ENCODE results near the gene PRR22. TPM values are rescaled to one million over a fixed set of nuclear protein-coding genes. Genes with fewer than 3 reads are reported as not detected.

The PRR22 gene
- total RNA-seq, 4 donors from 2014 or later, result 1.1 to 10.5 (median 1.6) TPM

DNA sequence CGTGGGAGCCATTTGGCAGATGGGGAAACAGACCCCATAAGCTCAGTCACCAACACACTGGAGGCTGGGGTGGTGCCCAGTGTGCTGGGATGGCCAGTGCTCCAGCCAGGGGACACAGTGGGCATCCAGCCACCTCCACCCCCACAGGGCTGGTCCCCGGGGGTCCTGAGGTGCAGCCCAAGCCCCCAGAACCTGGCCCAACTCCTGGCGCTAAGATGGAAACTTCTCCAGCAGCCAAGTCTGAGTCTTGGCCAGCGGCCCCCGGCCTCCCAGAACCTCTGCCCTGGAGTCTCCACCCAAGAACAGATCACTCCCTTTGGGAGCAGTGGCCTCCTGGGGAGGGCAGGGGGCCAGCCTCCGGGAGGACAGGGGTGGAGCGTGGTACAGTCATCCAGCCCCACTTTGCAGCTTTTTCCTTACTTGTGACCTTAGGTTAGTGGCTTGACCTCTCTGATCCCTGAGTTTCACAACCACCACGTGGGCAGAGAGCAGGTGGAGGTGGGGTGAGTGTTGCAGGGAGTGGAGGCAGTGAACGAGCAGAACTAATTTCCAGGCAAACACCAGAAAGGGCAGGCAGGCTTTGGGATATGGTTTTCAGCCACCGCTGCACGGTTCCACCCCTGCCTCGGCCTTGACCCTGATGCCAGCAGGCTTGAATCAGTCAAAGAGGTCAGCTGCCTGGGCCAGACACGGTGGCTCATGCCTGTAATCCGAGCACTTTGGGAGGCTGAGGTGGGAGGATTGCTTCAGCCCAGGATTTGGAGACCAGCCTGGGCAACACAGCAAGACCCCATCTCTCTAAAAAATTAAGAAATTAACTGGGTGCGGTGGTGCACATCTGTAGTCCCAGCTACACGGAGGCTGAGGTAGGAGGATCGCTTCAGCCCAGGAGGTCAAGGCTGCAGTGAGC is 16.1 kb upstream of the PRR22 start:
- WGBS, 2 donors (ENCODE audit: low coverage in 1 of 2), result 74% methylated on average over 16 of the region's 17 CpGs; no CpG with 5 or more reads in 1 of the 2 donors
- TF ChIP-seq, protein P1, sequence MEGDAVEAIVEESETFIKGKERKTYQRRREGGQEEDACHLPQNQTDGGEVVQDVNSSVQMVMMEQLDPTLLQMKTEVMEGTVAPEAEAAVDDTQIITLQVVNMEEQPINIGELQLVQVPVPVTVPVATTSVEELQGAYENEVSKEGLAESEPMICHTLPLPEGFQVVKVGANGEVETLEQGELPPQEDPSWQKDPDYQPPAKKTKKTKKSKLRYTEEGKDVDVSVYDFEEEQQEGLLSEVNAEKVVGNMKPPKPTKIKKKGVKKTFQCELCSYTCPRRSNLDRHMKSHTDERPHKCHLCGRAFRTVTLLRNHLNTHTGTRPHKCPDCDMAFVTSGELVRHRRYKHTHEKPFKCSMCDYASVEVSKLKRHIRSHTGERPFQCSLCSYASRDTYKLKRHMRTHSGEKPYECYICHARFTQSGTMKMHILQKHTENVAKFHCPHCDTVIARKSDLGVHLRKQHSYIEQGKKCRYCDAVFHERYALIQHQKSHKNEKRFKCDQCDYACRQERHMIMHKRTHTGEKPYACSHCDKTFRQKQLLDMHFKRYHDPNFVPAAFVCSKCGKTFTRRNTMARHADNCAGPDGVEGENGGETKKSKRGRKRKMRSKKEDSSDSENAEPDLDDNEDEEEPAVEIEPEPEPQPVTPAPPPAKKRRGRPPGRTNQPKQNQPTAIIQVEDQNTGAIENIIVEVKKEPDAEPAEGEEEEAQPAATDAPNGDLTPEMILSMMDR (IDR thresholded peaks at IDR 0.05), result no peak
- TF ChIP-seq POLR2A (IDR thresholded peaks at IDR 0.05) (no peak), POLR2AphosphoS5 (IDR thresholded peaks at IDR 0.05) (no peak), EP300 (IDR thresholded peaks at IDR 0.05; ENCODE audit: low read depth) (no peak)
- DNase-seq, result no peak
- in situ Hi-C loops (cut with MboI; ENCODE audit: low pct_ligation_motif_present in 1 of 4, low pct_unique_long_range_greater_than_20kb in 1 of 4, low sequenced_read_pairs in 3 of 4), result loop anchor here in 3 of 4 donors (10.0 kb wide), 3 partner anchors 84 to 224 kb away; no protein-coding TSS in a partner anchor
- intact Hi-C loops (cut with DNase I; ENCODE audit: low total_unique reads), result no loop called here
- Histone ChIP-seq H3K4me3 (no peak overlapping the region), H3K27ac (no peak overlapping the region), H3K27me3 (peaks cover 29% of the 10 kb centered on the region), H3K9me3 (no peaks in the 10 kb centered on the region), H3K36me3 (no peaks in the 10 kb centered on the region), H3K4me1 (peaks cover 4 to 23% (median 18%) of the 10 kb centered on the region in 4 donors)

DNA sequence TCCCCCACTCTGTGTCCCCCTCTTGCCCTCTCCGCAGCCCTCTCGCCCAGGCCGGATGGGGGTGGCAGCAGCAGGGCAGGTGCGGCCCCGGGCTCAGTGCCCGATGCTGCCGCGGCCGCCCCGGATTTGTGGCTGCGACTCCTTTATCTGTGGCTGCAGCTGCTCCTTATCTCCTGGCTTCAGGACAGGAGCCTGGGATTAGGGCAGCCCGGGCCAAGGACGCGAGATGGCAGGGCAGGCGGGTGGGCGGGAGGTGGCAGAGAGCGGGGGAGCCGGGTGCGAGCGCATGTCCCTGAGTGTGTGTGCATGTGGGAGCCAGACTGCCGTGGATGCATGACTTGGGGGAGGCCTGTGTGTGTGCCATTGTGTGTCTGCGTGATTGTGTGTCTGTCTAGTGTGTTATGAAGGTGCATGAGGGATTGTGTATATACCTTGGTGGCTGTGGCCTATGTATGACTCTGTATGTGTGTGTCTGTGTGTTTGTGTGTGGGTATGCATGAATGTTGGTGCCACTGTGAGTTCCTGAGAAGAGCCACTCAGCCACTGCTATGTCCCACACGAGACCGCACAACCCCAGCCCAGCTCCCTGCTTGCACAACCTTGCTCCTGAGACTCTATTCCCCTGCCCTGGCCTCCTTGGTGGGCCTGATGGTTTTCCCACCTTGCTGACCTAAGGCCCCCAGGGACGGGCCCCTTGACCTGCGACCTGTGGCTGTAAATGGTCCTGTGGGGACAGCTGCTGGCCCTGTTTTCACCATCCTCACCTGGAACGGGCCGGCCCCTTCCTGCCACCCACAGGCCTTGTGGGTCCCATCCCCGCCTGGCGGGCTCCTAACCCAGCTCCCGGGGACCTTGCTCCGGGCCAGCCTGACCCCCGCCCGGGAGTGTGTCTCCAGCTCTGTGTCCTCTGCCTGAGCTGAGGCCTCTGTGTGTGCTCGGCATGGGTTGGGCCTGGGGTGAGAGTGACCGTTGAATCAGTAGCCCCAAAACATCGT is 15.0 kb upstream of the PRR22 start:
- peaks cover 4 to 18% (median 13%) of the 10 kb centered on the region in 4 donors for H3K4me1 ChIP-seq
- WGBS, 2 donors (ENCODE audit: low coverage in 1 of 2), result 47 to 81% methylated on average over 5 to 33 of the region's 37 CpGs
- no peaks in the 10 kb centered on the region for H3K36me3 ChIP-seq
- in situ Hi-C loops (cut with MboI; ENCODE audit: low pct_ligation_motif_present in 1 of 4, low pct_unique_long_range_greater_than_20kb in 1 of 4, low sequenced_read_pairs in 3 of 4), result loop anchor here in 3 of 4 donors (10.0 kb wide), 3 partner anchors 85 to 225 kb away; no protein-coding TSS in a partner anchor
- H3K4me3 ChIP-seq, result no peak overlapping the region
- H3K27ac ChIP-seq, result no peak overlapping the region
- no peaks in the 10 kb centered on the region for H3K9me3 ChIP-seq
- intact Hi-C loops (cut with DNase I; ENCODE audit: low total_unique reads), result no loop called here
- TF ChIP-seq EP300 (IDR thresholded peaks at IDR 0.05; ENCODE audit: low read depth) (no peak), POLR2AphosphoS5 (IDR thresholded peaks at IDR 0.05) (no peak), POLR2A (IDR thresholded peaks at IDR 0.05) (no peak)
- TF ChIP-seq, protein P1 (IDR thresholded peaks at IDR 0.05), result no peak
- H3K27me3 ChIP-seq, result peaks cover 24% of the 10 kb centered on the region
- DNase-seq, result no peak

DNA sequence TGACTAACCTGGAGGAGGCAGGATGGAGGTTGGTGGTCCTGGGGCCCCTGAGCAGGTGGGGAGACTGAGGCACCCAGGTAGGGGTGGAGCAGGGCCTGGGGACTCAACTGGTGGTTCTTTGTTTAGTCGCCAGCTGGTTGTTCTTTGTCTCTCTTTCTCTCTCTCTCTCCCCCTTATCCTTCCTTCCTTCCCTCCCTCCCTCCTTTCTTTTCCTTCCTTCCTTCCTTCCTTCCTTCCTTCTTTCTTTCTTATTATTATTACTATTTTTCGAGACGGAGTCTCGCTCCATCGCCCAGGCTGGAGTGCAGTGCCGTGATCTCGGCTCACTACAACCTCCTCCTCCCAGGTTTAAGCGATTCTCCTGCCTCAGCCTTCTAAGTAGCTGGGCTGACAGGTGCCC is 13.7 kb upstream of the PRR22 start:
- Histone ChIP-seq H3K9me3 (no peaks in the 10 kb centered on the region), H3K4me1 (peaks cover 0 to 5% (median 2%) of the 10 kb centered on the region in 4 donors), H3K36me3 (no peaks in the 10 kb centered on the region), H3K4me3 (no peak overlapping the region), H3K27ac (no peak overlapping the region), H3K27me3 (peaks cover 13% of the 10 kb centered on the region)
- DNase-seq, result no peak
- no peak for TF ChIP-seq EP300 (IDR thresholded peaks at IDR 0.05; ENCODE audit: low read depth)
- TF ChIP-seq, protein P1 (IDR thresholded peaks at IDR 0.05), result no peak
- TF ChIP-seq POLR2AphosphoS5 (IDR thresholded peaks at IDR 0.05), result no peak
- TF ChIP-seq POLR2A (IDR thresholded peaks at IDR 0.05), result no peak
- WGBS, 2 donors (ENCODE audit: low coverage in 1 of 2), result 84 to 89% methylated on average over 3 to 8 of the region's 8 CpGs
- in situ Hi-C loops (cut with MboI; ENCODE audit: low pct_ligation_motif_present in 1 of 4, low pct_unique_long_range_greater_than_20kb in 1 of 4, low sequenced_read_pairs in 3 of 4), result no loop called here
- intact Hi-C loops (cut with DNase I; ENCODE audit: low total_unique reads), result no loop called here
